Stomach (tissue), 9 donors: ENCODE results near the gene OASL. TPM values are rescaled to one million over a fixed set of nuclear protein-coding genes. Genes with fewer than 3 reads are reported as not detected.
A peak's percentile ranks its signal among the peaks of the same experiment; 100 is the strongest.

ENCODE experiments used
- DNase-seq, 2 donors: peaks; one replicate each; pipeline versions ENCODE4 v3.0.0 to v3.0.0-alpha.2; 2013 to 2019
- H3K27ac ChIP-seq, 5 donors: fragments of 200-600 bp in 4 of 5; sonication (generic) in 4 of 5; one replicate each; pipeline ENCODE4 v1.5.1; 2013 to 2019; ENCODE audit warnings: mild to moderate bottlenecking in 1 of 5, moderate library complexity in 1 of 5
- H3K27me3 ChIP-seq, 3 donors: fragments of 200-600 bp; sonication (generic); one replicate each; pipeline ENCODE4 v1.5.1; 2017 to 2019; ENCODE audit warnings: mixed run types in 1 of 3
- H3K36me3 ChIP-seq, 4 donors: fragments of 200-600 bp; sonication (generic); 1 replicate in 3 of 4; 2 replicates in 1 of 4; pipeline ENCODE4 v1.5.1; 2016 to 2019
- H3K4me1 ChIP-seq, 4 donors: fragments of 200-600 bp; sonication (generic); one replicate each; pipeline ENCODE4 v1.5.1; 2016 to 2019
- H3K4me3 ChIP-seq, 4 donors: fragments of 200-600 bp; sonication (generic) in 3 of 4; one replicate each; pipeline ENCODE4 v1.5.1; 2016 to 2019; ENCODE audit warnings: mild to moderate bottlenecking in 1 of 4
- H3K9me3 ChIP-seq, 4 donors: fragments of 200-600 bp; sonication (generic); one replicate each; pipeline ENCODE4 v1.5.1; 2016 to 2019
- EP300 ChIP-seq: sonication (generic); formaldehyde crosslinking; IDR thresholded peaks from one replicate; pipeline ENCODE4 v1.6.1; 2017; ENCODE audit warnings: antibody characterized with exemption
- POLR2A ChIP-seq, 4 donors: fragments of 450-650 bp; IDR thresholded peaks; one replicate each; pipeline ENCODE4 v1.6.1; 2016; ENCODE audit warnings: antibody characterized with exemption in 4 of 4, control low read depth in 2 of 4, mild to moderate bottlenecking in 1 of 4, moderate library complexity in 1 of 4
- POLR2AphosphoS5 ChIP-seq, 3 donors: sonication (generic); formaldehyde crosslinking; IDR thresholded peaks; one replicate each; pipeline ENCODE4 v1.6.1; 2016; ENCODE audit warnings: antibody characterized with exemption in 3 of 3
- WGBS, 5 donors: extraction: QIAGEN DNeasy Blood & Tissue Kit in 3 of 5; methylation state at CpG; one replicate each; pipeline versions ENCODE4 v1.1.5 to v1.1.7; 2013 to 2018; 5-methylcytosine and 5-hydroxymethylcytosine counted together
- intact Hi-C: fragments of 100-400 bp; cut with DNase I; formaldehyde crosslinking; loops from one replicate; pipeline ENCODE4 v1.15.1; 2023; ENCODE audit warnings: low total_unique reads
- polyA plus RNA-seq, 3 donors: library from polyadenylated mRNA; stranded (reverse); fragments of 200-250 nt; gene quantifications; one replicate each; pipeline ENCODE4 v1.2.3, GENCODE V29; 2013
- total RNA-seq, 5 donors: library from RNA; depleted of rRNA; stranded (reverse); fragments of >200 nt; gene quantifications; one replicate each; pipeline versions ENCODE4 v1.1.0 to v1.2.3, GENCODE V29; 2014 to 2016
- TF ChIP-seq, protein P1 (sequence below), 7 experiments: fragments of 450-650 bp in 4 of 7; fragments of 200-600 bp in 3 of 7; sonication (generic) in 3 of 7; IDR thresholded peaks; one replicate each; pipeline ENCODE4 v1.5.1; 2016 to 2019; ENCODE audit warnings: antibody characterized with exemption in 7 of 7, control low read depth in 2 of 7, mild to moderate bottlenecking in 1 of 7
- donor health status: healthy with polysubstance abuse.
- donor health status: Bipolar disorder and iron deficiency.
- donor health status: healthy.

Gene OASL
- total and polyA plus RNA-seq, 8 donors: 2.1 to 54.7 (median 22.0) TPM; not detected in 2

DNA sequence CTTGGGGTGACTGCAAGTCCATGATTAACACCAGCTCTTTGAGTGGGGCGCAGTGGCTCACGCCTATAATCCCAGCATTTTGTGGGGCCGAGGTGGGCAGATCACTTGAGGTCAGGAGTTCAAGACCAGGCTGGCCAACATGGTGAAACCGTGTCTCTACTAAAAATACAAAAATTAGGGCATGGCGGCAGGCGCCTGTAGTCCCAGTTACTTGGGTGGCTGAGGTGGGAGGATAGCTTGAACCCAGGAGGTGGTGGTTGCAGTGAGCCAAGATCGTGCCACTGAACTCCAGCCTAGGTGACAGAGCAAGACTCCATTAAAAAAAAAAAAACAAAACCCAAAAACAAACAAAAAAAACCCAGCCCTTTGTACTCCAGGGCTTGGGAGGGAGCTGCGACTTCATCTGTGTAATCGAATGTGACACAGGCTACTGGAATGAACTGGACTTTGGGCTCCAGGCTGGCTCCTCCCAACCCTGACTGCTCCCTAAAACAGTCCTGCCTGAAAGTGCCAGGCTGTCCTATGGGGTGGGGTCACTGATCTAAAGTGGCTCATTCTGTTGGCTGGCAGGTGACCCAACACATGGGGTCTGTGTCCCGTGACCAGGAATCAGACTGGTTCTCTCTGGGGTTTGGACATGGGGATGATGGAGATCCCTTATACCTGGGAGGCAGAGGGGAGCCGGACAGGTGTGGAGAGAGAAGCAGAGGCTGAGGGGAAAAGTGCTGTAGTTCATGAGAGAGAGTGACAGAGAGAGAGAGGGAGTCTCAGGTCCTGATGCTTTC lies 13.4 kb downstream of the OASL start:
- no peak overlapping the region for H3K4me3 ChIP-seq
- H3K9me3 ChIP-seq: no peaks in the 10 kb centered on the region
- intact Hi-C loops: no loop called here
- peak; percentile 50 to 80 for DNase-seq
- no peaks in the 10 kb centered on the region for H3K27me3 ChIP-seq
- peaks cover 0 to 22% (median 0%) of the 10 kb centered on the region in 4 donors for H3K4me1 ChIP-seq
- TF ChIP-seq, protein P1, sequence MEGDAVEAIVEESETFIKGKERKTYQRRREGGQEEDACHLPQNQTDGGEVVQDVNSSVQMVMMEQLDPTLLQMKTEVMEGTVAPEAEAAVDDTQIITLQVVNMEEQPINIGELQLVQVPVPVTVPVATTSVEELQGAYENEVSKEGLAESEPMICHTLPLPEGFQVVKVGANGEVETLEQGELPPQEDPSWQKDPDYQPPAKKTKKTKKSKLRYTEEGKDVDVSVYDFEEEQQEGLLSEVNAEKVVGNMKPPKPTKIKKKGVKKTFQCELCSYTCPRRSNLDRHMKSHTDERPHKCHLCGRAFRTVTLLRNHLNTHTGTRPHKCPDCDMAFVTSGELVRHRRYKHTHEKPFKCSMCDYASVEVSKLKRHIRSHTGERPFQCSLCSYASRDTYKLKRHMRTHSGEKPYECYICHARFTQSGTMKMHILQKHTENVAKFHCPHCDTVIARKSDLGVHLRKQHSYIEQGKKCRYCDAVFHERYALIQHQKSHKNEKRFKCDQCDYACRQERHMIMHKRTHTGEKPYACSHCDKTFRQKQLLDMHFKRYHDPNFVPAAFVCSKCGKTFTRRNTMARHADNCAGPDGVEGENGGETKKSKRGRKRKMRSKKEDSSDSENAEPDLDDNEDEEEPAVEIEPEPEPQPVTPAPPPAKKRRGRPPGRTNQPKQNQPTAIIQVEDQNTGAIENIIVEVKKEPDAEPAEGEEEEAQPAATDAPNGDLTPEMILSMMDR (IDR thresholded peaks at IDR 0.05): no peak
- TF ChIP-seq POLR2AphosphoS5 (IDR thresholded peaks at IDR 0.05): peak in 1 of 3 donors; percentile 16
- 73 to 85% (median 76%) methylated on average over 11 of the region's 11 CpGs for WGBS, 5 donors
- H3K27ac ChIP-seq: peak overlapping the region; percentile 15 to 72 (median 55)
- H3K36me3 ChIP-seq: peaks cover 0 to 31% (median 9%) of the 10 kb centered on the region in 4 donors

DNA sequence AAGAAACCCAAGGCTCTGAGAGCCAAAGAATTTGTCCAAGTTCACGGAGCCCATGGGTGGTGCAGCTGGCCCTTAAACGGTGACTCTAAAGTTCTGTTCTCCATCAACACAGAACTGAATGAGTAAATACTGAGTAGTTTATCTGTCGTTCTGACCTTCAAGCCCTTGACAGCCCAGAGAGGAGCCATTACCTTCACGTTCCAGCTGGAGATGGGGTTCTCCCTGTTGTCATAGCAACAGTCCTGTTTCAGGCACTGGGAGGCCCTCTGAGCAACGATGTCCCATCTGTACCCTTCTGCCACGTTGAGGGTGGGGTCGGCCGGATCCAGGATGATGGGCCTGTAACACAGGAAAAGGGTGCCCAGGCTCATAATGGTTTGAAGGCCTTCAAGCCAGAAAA lies 15.2 kb downstream of the OASL start:
- 67 to 76% (median 70%) methylated on average over 8 of the region's 8 CpGs for WGBS, 5 donors

DNA sequence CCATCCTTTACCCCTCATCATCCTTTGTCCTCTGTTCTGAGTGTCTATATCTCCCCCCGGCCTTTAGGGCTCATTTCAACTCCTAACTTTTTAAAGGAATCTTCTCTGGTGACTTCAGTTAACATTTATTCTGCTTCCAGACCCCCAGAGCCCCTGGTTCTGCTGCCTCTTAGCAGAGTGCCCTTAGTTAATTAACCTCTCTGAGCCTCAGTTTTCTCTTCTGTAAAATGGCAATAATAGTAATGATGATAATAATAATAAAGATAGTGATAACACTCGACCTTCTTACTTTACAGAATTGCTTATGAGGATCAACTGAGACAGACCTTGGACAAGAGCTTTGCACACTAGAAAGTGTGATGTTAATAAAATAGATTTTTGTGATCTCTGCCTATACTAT lies 16.3 kb downstream of the OASL start:
- Histone ChIP-seq H3K4me1 (peaks cover 0 to 22% (median 0%) of the 10 kb centered on the region in 4 donors), H3K36me3 (peaks cover 0 to 31% (median 7%) of the 10 kb centered on the region in 4 donors), H3K27ac (no peak overlapping the region), H3K27me3 (no peaks in the 10 kb centered on the region), H3K4me3 (no peak overlapping the region), H3K9me3 (no peaks in the 10 kb centered on the region)
- WGBS, 5 donors: 58 to 77% (median 70%) methylated on average over 2 of the region's 2 CpGs
- DNase-seq: no peak
- no peak for TF ChIP-seq POLR2A (IDR thresholded peaks at IDR 0.05)
- intact Hi-C loops: no loop called here

More for the DNA sequence above, 15.2 kb downstream of the OASL start:
- Histone ChIP-seq H3K4me3 (no peak overlapping the region), H3K36me3 (peaks cover 0 to 34% (median 7%) of the 10 kb centered on the region in 4 donors), H3K9me3 (no peaks in the 10 kb centered on the region), H3K27me3 (no peaks in the 10 kb centered on the region), H3K4me1 (peaks cover 0 to 22% (median 0%) of the 10 kb centered on the region in 4 donors), H3K27ac (no peak overlapping the region)
- intact Hi-C loops: no loop called here
- TF ChIP-seq POLR2A (IDR thresholded peaks at IDR 0.05) (no peak), POLR2AphosphoS5 (IDR thresholded peaks at IDR 0.05) (no peak), EP300 (no peak)
- TF ChIP-seq, protein P1 (IDR thresholded peaks at IDR 0.05): no peak
- DNase-seq: no peak

DNA sequence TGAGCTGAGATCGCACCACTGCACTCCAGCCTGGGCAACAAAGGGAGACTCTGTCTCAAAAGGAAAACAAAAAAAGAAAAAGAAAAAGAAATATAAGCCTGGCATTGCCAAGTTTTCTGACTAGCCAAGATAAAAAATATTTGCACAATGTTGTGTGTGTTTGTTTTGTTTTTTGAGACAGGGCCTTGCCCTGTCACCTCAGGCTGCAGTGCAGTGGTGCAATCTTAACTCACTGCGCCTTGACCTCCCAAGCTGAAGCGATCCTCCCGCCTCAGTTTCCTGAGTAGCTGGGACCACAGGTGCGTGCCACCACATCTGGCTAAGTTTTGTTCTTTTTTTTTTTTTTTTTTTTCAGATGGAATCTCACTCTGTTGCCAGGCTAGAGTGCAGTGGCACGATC lies 17.3 kb downstream of the OASL start:
- WGBS, 5 donors: 36 to 65% (median 52%) methylated on average over 6 of the region's 6 CpGs
- H3K36me3 ChIP-seq: peaks cover 0 to 24% (median 3%) of the 10 kb centered on the region in 4 donors
- TF ChIP-seq POLR2AphosphoS5 (IDR thresholded peaks at IDR 0.05) (no peak), EP300 (no peak), POLR2A (IDR thresholded peaks at IDR 0.05) (no peak)
- TF ChIP-seq, protein P1 (IDR thresholded peaks at IDR 0.05): no peak
- H3K4me3 ChIP-seq: no peak overlapping the region
- H3K27me3 ChIP-seq: no peaks in the 10 kb centered on the region
- H3K4me1 ChIP-seq: peaks cover 0 to 20% (median 0%) of the 10 kb centered on the region in 4 donors
- no peak overlapping the region for H3K27ac ChIP-seq
- H3K9me3 ChIP-seq: no peaks in the 10 kb centered on the region
- intact Hi-C loops: no loop called here
- no peak for DNase-seq
